ENCODE data around the gene CXCL17.

DNA sequence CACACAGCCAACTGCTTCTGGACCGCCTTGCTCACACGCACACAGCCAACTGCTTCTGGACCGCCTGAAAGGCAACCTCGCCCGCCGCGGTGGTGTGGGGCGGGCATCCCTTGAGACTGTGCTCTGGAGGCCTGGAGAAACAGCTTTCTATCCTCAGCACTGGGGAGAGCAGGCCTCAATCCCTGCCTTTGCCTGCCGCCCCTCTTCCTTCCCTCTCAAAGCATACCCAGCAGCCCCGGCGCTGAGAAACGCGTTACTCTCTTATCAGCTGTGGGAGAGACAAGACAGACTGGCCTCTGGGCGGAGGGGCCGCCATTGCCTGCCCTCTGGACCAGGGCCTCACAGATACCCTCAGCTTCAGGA is 18.4 kb downstream of the CXCL17 start:
- TF ChIP-seq CEBPB (IDR thresholded peaks at IDR 0.05; ENCODE audit: low read depth) = no peak
- TF ChIP-seq, protein P1, sequence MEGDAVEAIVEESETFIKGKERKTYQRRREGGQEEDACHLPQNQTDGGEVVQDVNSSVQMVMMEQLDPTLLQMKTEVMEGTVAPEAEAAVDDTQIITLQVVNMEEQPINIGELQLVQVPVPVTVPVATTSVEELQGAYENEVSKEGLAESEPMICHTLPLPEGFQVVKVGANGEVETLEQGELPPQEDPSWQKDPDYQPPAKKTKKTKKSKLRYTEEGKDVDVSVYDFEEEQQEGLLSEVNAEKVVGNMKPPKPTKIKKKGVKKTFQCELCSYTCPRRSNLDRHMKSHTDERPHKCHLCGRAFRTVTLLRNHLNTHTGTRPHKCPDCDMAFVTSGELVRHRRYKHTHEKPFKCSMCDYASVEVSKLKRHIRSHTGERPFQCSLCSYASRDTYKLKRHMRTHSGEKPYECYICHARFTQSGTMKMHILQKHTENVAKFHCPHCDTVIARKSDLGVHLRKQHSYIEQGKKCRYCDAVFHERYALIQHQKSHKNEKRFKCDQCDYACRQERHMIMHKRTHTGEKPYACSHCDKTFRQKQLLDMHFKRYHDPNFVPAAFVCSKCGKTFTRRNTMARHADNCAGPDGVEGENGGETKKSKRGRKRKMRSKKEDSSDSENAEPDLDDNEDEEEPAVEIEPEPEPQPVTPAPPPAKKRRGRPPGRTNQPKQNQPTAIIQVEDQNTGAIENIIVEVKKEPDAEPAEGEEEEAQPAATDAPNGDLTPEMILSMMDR (IDR thresholded peaks at IDR 0.05 in 2 of 3, conservative IDR thresholded peaks at IDR 0.05 in 1 of 3; ENCODE audit: borderline replicate concordance in 1 of 3, insufficient read depth in 1 of 3, low read depth in 2 of 3, low read length in 2 of 3) = no peak

Measured in HCT116 (cell line).